VCaP (cell line): ENCODE results near the gene ZNF267.

Source experiments
- H3K27ac ChIP-seq: fragments of 450-650 bp; 2 replicates; pipeline ENCODE4 v1.5.1; 2017
- CTCF ChIP-seq: fragments of 450-650 bp; conservative IDR thresholded peaks from 2 replicates; pipeline ENCODE4 v1.5.1; 2017; ENCODE audit warnings: mild to moderate bottlenecking, moderate library complexity

The ZNF267 gene

GRCh38 chr16:31874366-31875111, 932 bp downstream of the ZNF267 start:
- peak overlapping the region; percentile 78 for H3K27ac ChIP-seq
- TF ChIP-seq CTCF = no peak

- H3K27ac ChIP-seq = no peak overlapping the region
- TF ChIP-seq CTCF = no peak
Measured at GRCh38 chr16:31875112-31875803, 1.7 kb downstream of the ZNF267 start.

GRCh38 chr16:31875928-31876547, 2.4 kb downstream of the ZNF267 start:
- no peak overlapping the region for H3K27ac ChIP-seq
- no peak for TF ChIP-seq CTCF

DNA sequence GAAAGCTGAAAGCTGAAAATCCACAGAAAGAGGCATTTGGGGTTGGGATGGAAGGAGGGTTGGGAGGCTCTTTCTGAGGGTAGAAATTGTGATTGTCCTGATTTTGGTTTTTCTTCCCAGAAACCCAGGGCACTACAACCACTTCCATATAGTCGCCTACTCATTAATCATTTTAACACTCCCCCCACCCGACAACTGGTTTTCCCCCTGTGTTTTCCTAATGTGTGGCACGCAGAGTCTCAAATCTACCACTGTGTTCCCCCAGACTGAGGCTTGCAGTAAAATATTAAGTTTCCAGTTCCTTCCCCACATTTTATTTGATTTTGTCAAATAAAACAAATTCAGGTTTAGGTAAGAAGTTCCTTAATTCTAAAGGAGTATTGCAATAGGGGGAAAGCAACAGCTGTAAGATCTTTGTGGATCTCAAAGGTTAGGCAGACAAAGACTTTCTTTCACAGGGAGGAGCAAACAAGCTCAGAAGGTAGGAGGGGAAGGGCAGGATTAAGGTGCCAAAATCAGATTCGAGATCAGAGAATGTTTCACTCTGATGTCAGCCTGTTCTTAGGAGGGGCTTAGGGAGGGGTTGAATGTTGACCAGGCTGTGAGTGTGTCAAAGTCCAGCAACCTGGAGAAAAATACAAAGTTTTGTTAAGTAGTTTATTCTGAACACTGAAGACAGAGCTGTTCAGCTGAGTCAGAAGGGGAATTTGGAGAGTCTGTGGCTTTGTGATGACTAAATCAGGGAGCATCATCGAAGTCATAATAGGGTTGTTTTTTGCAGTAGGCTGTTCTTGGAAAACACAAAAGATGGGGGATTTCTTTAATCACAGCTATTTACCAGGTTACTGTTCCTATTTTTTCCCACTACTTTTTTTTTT, 3.6 kb downstream of the ZNF267 start:
- no peak overlapping the region for H3K27ac ChIP-seq

DNA sequence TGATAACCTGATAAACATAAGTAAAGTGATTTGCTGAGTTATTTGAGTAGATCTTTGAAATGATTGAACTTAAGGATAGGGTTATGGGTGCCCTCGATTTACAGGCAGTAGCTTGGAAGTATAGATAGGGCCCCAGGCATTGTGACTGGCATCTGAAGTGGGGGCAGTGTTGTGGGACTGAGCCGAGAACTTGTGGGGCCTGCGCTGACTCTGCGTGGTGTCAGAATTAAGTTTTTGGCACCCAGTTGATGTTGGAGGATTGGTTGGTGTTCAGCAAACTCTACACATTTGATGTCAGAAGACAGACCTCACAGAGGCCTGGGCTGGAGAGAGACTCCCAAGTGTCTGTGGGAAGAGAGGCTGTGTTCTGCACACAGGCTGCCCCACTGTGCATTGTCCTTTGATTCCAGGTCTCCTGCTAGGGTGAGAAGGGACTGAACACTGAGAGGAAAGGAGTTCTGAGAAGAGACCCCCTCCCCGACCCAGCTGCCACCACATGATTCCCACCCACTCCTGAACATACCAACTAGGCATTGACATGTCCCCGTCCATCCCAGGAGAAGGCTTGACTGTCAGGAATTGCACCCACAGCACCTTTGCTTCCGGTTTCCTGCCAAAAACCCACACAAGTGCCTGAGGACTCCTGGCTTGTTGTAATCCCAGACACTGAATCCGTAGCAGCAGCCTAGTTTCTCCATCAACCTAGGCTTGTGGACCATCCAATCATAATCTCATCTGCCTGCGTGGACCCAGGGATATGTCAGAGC, 4.5 kb downstream of the ZNF267 start:
- no peak overlapping the region for H3K27ac ChIP-seq
- no peak for TF ChIP-seq CTCF

More for the DNA sequence above, 3.6 kb downstream of the ZNF267 start:
- no peak for TF ChIP-seq CTCF

DNA sequence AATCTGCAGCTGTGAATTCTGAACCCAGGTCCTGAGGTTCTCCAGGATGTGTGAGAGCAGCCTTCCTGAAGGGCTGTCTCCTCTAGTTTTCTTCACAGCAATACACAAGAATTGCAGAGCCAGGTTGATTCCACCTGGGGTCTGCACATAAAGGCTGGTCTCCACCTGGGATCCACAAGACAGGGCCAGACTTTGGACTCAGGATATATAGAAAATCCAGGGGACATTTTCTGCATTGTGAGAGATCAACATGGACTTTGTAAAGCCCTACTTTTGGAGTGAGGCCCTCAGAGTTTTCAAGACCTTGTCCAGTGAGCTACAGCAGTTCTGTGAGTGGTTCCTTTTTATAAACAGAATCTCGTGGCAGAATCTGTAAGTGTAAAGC, 6.3 kb downstream of the ZNF267 start:
- H3K27ac ChIP-seq = no peak overlapping the region

More for the DNA sequence above, 6.3 kb downstream of the ZNF267 start:
- TF ChIP-seq CTCF = no peak
